ENCODE results near the gene SLC38A6.

GRCh38 chr14:61099216-61099835 is 118.3 kb downstream of the SLC38A6 start:
- TF ChIP-seq ATF7 (IDR thresholded peaks at IDR 0.05; ENCODE audit: low read depth) (no peak), POLR2A (IDR thresholded peaks at IDR 0.05; ENCODE audit: low read depth, low read length) (no peak), EGR1 (IDR thresholded peaks at IDR 0.05; ENCODE audit: borderline replicate concordance in 1 of 2, low read depth in 2 of 2, low read length in 2 of 2) (no peak), CTCF (IDR thresholded peaks at IDR 0.05 in 2 of 3, conservative IDR thresholded peaks at IDR 0.05 in 1 of 3; ENCODE audit: control insufficient read depth in 2 of 3, extremely low read depth in 1 of 3, insufficient read depth in 1 of 3, low read depth in 3 of 3, low read length in 3 of 3) (no peak), CREB1 (IDR thresholded peaks at IDR 0.05; ENCODE audit: low read depth) (no peak), CBFB (IDR thresholded peaks at IDR 0.05; ENCODE audit: low read depth) (no peak), RBBP5 (conservative IDR thresholded peaks at IDR 0.05) (no peak), RFX5 (IDR thresholded peaks at IDR 0.05; ENCODE audit: low read depth, low read length) (no peak), IKZF1 (conservative IDR thresholded peaks at IDR 0.05) (no peak), CEBPB (IDR thresholded peaks at IDR 0.05; ENCODE audit: borderline replicate concordance in 1 of 2, low read depth in 2 of 2, low read length in 2 of 2) (no peak), USF1 (IDR thresholded peaks at IDR 0.05; ENCODE audit: borderline replicate concordance, extremely low read length, insufficient read depth, low read depth, low read length) (no peak), POLR2AphosphoS5 (IDR thresholded peaks at IDR 0.05; ENCODE audit: low read length) (no peak), SUZ12 (IDR thresholded peaks at IDR 0.05; ENCODE audit: unreplicated experiment) (no peak), SRF (IDR thresholded peaks at IDR 0.05; ENCODE audit: low read depth in 2 of 2, low read length in 2 of 2) (no peak)
